Stimulated activated CD8-positive, alpha-beta memory T cell treated with anti-CD3 and anti-CD28 coated beads, Interleukin-15, amount 100 ng/mL, for 1 hour (primary cell): Measurements from ENCODE around the gene SAP30L.

Experiments
- DNase-seq: peaks from one replicate; pipeline ENCODE4 v3.0.0-alpha.2; 2020; ENCODE audit warnings: low read depth

The SAP30L gene

GRCh38 chr5:154421868-154422267 lies 23.9 kb upstream of the SAP30L start:
- DNase-seq, result no peak

- DNase-seq, result no peak
Observed at GRCh38 chr5:154422298-154422697, 23.5 kb upstream of the SAP30L start.

DNA sequence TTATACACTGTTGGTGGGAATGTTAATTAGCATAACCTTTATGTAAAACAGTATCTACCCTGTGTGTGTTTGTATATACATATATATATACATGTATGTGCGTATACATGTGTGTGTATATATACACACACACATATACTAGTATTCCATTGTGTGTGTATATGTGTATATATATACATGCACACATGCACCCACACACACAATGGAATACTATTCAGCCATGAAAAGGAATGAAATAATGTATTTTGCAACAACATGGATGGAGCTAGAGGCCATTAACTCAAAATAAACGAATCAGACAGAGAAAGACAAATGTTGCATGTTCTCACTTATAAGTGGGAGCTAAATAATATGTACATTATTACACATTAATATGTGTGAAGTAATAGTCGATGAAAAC lies 17.6 kb upstream of the SAP30L start:
- DNase-seq, result no peak

DNA sequence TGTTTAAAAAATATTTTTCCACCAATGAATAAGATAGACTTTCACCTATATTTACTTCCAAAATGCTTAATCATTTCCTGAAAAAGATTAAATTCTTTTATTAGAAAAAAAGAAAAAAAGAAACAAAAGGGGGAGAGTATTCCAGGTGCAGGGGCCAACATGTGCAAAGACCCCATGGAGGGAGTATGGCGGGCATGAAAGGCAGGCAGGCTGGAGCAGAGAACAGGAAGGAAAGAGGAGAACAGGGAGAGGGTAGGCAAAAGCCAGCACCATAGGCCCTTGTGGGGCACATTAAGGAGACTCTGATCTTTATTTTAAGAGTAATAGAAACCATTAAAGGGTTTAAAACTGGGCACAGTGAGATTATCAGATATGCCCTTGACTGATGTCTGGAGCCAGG lies 16.5 kb upstream of the SAP30L start:
- DNase-seq, result no peak

DNA sequence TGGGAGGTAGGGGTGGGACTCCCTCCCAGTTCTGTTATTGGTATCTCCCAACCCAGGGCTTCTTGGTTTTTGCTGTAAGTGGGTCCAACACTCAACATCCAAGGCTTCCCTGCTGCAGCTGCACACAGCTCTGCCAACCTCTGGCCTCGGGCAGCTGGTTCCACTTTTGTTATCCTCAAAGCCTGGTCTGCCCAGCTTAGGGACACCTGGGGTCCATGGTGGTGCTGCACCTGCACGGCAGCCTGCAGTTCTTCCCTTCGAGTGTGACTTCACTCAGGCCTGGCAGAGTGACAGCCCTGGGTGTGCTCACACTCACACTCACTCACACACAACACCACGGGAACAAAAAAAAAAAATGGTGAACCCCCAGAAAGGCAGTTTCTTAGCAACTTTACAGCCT lies 15.3 kb upstream of the SAP30L start:
- no peak for DNase-seq

DNA sequence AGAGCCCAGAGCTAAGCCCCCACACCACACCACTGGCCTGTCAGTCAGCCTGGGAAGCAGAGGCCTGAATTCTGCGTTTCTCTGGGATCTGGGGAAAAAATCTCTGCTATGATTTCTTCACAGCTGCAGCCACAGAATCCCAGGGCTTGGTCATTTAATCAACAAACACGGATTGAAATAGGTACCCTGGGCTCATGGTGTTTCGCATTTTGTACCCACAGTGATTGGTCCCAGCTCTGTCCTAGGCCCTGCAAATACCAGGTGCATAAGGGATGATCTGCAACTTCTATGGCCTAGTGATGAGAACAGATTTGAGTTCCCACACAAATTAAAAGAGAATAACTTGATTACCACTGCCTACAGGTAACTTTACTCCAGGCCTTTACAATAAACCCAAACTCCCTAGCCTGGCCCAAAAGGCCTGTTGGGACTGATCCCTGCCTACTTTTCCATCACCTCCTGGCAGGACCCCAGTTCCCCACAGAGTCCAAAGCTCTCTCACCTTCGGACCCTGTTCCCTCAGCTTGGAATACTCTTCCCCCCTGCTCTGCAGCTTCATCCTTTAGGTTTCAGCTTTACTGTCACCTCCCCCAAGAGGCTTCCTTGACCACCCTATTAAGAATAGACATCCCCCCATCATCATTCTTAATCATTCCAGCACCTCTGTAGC lies 14.7 kb upstream of the SAP30L start:
- no peak for DNase-seq

GRCh38 chr5:154435226-154435625 lies 10.6 kb upstream of the SAP30L start:
- no peak for DNase-seq

- DNase-seq, result no peak
Observed at GRCh38 chr5:154437281-154437965, 8.4 kb upstream of the SAP30L start.

DNA sequence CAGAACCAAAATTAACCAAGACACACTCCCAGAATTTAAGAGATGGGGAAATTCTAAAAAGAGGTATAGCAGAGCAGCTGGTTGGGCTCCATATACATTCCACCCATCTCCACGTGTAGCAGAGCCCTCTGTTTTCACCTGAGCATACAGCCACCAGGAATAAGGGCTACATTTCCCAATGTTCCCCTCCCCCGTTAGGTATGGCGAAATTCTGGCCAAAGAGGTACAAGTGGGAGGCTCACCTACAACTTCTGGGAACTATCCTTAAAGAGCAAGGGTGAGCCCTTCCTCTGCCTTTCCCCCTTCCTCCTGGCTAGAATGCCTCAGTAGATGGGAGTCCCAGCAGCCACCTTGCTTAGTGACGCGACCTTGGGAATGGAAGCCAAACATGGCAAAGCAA lies 5.3 kb upstream of the SAP30L start:
- DNase-seq, result no peak

DNA sequence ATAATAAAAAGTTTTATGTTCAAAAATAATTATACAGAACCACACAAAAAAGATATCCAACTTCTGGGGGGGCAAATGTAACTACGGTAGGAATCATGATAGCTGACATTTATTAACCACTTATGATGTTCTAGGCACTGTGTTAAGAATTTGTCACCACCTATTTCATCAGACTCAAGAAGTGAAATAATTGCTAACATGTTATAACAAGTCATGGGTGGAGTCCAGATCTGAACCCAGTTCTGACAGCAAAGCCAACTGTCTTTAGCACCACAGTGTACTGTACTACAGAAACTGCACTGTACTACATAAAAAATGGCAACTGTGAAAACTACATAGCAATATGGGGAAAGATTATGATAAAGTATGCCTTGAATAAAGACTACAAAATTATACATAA lies 3.0 kb upstream of the SAP30L start:
- DNase-seq, result no peak

- no peak for DNase-seq
Observed at GRCh38 chr5:154444556-154445421, 1.0 kb upstream of the SAP30L start.

GRCh38 chr5:154446195-154447088 lies 645 bp downstream of the SAP30L start:
- DNase-seq, result peak; percentile 9

DNA sequence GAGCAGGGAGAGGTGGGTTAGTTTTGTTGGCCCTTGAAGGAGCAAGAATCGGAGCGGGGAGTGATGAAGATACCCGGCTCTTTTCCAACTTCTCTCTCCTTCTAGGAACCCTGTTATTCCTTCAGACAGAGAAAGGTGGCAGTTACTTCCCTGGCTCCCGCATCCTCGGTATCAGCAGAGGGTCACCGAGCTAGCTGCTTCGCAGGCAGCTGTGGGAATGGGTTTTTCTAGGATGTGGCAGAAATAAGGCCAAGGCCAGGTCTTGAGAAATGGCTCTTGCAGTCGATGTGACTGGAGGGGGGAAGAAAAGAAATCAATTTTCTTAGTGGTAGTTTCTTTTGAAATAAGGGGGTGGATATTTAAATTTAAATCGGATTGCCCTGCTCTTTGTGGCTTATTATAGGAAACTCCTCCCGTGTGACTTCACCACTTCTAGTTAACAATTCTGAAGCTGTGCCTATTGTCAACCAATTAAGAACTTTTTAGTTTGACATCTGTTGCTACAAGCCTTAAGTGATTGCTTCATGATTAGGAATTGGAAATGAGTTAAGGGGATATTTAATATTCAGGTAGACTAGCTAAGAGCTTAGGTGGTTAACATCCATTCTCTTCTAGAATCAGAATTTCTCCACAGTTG lies 1.4 kb downstream of the SAP30L start:
- DNase-seq, result no peak

- no peak for DNase-seq
Observed at GRCh38 chr5:154449786-154450185, 4.0 kb downstream of the SAP30L start.

DNA sequence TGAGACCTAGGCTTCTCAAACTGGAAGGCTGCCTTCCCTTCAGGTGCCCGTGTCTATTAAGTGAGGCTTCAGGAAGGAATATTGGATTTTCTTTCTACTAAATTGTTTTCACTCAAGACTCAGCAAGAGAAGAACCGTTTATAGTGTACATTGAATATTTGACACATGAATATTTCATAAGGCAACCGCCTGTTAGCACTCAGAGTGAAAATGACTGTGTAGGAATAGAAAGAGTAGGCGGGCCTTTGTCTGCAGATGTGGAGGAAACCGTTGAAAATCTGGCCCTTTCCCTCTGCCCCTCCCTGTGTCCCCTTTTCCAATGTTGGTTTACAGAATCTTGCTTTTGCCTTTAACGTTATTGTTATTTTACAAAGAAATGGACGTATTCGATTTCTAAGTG lies 6.2 kb downstream of the SAP30L start:
- DNase-seq, result no peak

DNA sequence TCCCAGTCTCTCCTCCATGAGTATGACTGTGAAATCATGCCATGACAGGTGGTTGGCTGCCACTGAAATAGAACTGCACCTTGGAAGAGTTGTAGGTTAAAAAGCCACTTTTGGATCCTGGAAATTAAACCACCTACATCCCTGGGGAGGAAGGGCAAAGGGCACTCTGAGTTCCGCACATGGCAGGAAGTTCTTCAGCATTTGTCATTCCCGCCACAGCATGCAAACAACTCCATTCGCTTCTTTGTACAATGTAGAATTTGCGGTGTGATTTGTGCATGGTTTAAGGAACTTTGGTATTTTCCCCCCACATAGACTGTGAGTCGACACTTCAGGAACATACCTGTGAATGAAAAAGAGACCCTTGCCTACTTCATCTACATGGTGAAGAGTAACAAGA lies 9.8 kb downstream of the SAP30L start:
- no peak for DNase-seq

DNA sequence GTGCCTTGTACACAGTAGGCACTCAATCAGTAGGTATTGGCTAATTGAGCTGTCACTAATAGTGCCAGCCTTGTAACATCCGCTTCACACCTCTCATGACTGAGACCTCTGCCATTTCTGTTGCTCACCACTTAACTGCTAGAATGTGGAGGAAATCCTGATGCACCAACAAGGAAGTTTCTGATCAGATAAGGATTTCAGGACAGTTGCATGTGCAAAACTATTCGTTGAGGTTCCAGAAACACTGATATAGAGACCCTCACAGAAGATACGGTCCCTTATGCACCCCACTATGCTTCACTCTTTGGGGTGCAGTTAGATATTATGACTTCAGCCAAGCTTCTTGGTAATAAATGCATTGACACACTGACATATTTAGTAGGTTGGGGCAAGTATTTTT lies 10.7 kb downstream of the SAP30L start:
- no peak for DNase-seq

DNA sequence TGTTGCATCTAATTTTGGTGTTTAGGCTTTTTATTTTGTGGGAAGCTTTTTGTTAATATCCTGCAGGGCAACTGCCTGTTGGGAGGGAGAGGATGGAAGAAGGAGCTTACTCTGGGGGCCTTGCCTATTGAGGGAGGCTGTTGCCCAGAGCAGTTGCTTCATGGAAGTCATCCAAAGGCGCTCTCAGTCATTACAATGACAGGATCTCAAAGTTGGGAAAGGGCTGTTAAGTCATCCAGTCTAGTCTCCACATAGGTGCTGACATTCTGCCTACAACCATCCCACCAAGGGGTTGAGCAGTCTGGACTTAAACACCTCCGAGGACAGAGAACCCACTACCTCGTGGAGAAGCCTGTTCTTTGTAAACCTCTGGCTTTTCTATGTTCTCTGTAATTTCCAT lies 13.2 kb downstream of the SAP30L start:
- DNase-seq, result no peak

DNA sequence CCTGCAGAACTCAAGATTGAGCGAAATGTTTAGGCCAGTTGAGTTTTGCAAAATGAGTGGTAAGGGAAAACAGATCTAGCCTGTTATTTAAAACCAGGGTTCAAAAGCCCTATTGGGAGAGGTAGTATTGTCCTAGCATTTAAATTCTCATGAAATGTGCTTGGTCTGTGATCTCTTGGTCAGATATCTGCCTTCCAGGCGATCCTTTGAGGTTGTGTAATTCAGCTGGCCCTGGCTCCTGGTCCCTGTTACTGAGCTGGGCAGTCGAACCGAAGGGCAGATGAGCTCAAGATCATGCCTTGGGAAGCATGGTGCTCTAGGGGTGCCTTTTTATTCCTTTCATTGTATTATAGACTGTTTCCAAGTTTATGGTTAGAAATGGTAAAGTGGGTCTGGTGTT lies 14.4 kb downstream of the SAP30L start:
- no peak for DNase-seq

DNA sequence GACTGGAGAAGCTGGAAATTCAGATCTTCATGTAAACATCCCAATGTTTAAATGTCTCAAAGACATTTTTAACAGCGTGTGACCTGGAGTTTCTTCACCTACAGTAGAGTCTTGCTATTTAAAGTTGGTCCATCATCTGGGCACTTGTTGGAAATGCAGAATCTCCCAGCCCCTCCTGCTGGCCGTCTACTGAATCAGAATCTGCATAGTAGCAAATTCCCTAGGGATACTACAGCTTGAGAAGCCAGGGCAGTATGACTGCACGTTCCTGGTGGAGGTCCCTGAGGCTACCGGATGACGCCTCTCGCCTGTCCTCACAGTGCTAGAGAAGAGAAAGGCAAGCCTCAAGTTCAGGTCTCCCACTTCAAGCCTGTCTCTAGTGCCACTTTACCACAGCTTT lies 15.7 kb downstream of the SAP30L start:
- no peak for DNase-seq

GRCh38 chr5:154464438-154464837 lies 18.6 kb downstream of the SAP30L start:
- DNase-seq, result no peak

DNA sequence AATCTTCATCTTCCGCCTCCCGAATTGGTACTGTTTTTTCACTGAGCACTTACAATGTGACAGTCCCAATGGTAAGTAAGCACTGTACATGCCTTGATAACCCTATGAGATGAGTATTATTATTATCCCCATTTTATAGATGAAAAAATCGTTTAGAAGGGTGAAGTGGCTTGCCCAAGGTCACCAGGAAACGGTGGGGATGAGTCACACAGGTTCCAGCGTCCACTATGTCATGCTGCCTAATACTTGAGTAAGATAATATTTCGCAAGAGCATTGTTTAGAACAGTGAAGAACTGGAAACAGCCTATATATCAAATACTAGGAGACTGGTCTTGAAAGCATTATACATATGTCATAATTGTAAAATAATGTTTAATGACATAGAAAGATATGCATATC lies 19.4 kb downstream of the SAP30L start:
- no peak for DNase-seq
